Measurements from ENCODE around the gene HINT1. TPM values are rescaled to one million over a fixed set of nuclear protein-coding genes. Genes with fewer than 3 reads are reported as not detected.
"Not testable (repeated sequence)": the region's sequence is repeated elsewhere in the genome, so short reads cannot be mapped to it uniquely, and the experiment has no call there.

The HINT1 gene
- total and polyA plus RNA-seq, 2 experiments from 2014 or later, result 125 to 456 TPM

- TF ChIP-seq, protein P1, sequence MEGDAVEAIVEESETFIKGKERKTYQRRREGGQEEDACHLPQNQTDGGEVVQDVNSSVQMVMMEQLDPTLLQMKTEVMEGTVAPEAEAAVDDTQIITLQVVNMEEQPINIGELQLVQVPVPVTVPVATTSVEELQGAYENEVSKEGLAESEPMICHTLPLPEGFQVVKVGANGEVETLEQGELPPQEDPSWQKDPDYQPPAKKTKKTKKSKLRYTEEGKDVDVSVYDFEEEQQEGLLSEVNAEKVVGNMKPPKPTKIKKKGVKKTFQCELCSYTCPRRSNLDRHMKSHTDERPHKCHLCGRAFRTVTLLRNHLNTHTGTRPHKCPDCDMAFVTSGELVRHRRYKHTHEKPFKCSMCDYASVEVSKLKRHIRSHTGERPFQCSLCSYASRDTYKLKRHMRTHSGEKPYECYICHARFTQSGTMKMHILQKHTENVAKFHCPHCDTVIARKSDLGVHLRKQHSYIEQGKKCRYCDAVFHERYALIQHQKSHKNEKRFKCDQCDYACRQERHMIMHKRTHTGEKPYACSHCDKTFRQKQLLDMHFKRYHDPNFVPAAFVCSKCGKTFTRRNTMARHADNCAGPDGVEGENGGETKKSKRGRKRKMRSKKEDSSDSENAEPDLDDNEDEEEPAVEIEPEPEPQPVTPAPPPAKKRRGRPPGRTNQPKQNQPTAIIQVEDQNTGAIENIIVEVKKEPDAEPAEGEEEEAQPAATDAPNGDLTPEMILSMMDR (IDR thresholded peaks at IDR 0.05; ENCODE audit: low read depth, low read length), result no peak
- H3K4me1 ChIP-seq (ENCODE audit: low read depth), result no peaks in the 10 kb centered on the region
- no peak overlapping the region for H3K27ac ChIP-seq
- H3K27me3 ChIP-seq, result no peaks in the 10 kb centered on the region
- H3K9me3 ChIP-seq (ENCODE audit: low read depth), result no peaks in the 10 kb centered on the region
- no peak overlapping the region for H3K4me3 ChIP-seq
- no peaks in the 10 kb centered on the region for H3K36me3 ChIP-seq
- no peak for DNase-seq (ENCODE audit: low read depth in 1 of 2, low spot score in 1 of 2)
Measured at GRCh38 chr5:131129306-131129705, 35.8 kb downstream of the HINT1 start.

DNA sequence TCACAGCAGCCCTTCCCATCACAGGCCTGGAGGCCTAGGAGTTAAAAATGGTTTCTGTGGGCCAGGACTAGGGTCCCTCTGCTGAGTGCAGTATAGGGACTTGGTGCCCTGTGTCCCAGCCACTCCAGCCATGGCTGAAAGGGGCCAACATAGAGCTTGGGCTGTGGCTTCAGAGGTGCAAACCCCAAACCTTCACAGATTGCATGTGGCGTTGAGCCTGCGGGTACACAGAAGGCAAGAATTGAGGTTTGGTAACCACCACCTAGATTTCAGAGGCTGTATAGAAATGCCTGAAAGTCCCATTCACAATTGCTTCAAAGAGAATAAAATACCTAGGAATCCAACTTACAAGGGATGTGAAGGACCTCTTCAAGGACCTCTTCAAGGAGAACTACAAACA is 37.8 kb downstream of the HINT1 start:
- H3K27ac ChIP-seq; H3K27me3 ChIP-seq; H3K4me1 ChIP-seq (ENCODE audit: low read depth); H3K4me3 ChIP-seq; H3K36me3 ChIP-seq; H3K9me3 ChIP-seq (ENCODE audit: low read depth); DNase-seq (ENCODE audit: low read depth in 1 of 2, low spot score in 1 of 2): not testable (repeated sequence)

DNA sequence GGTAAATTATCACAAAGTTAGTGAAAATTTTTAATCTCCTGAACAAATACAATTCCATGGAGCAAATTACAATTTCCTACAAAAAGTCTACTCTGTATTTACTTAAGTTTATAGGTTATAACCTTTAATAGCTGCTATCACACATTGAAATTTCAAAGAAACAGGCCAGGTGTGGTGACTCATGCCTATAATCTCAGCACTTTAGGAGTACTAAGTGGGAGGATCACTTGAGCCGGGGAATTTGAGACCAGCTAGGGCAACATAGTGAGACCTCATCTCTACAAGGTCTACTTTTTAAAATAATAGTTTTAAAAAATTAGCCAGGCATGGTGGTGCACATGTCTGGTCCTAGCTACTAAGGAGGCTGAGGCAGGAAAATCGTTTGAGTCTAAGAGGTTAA is 50.3 kb downstream of the HINT1 start:
- no peak overlapping the region for H3K4me3 ChIP-seq
- no peak overlapping the region for H3K27ac ChIP-seq
- TF ChIP-seq, protein P1 (IDR thresholded peaks at IDR 0.05; ENCODE audit: low read depth, low read length), result no peak
- H3K4me1 ChIP-seq (ENCODE audit: low read depth), result no peaks in the 10 kb centered on the region
- no peak for DNase-seq (ENCODE audit: low read depth in 1 of 2, low spot score in 1 of 2)
- H3K9me3 ChIP-seq (ENCODE audit: low read depth), result no peaks in the 10 kb centered on the region
- H3K27me3 ChIP-seq, result no peaks in the 10 kb centered on the region
- H3K36me3 ChIP-seq, result no peaks in the 10 kb centered on the region

DNA sequence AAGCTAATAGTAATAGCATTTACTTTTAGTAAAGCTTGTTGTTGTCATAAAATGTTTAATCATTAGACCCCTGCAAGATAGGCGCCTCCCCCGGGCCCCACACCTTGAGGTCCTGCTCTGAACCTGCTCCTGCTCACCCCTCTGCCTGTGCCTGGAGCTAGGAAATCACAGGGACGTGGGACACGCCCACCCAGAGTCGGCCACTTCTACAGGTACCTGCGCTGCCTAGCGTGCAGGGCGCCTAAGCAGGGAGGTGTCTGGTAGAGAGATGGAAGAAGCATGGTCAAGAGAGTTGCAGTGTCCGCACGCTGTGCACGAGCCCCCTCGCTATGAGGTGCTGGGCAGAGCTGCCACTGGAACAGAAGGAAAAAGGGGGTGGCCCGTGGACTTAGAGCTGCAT is 52.6 kb downstream of the HINT1 start:
- H3K27me3 ChIP-seq, result no peaks in the 10 kb centered on the region
- H3K9me3 ChIP-seq (ENCODE audit: low read depth), result no peaks in the 10 kb centered on the region
- DNase-seq (ENCODE audit: low read depth in 1 of 2, low spot score in 1 of 2), result no peak
- H3K4me1 ChIP-seq (ENCODE audit: low read depth), result no peaks in the 10 kb centered on the region
- H3K4me3 ChIP-seq, result no peak overlapping the region
- no peaks in the 10 kb centered on the region for H3K36me3 ChIP-seq
- H3K27ac ChIP-seq, result no peak overlapping the region
- TF ChIP-seq, protein P1 (IDR thresholded peaks at IDR 0.05; ENCODE audit: low read depth, low read length), result no peak

DNA sequence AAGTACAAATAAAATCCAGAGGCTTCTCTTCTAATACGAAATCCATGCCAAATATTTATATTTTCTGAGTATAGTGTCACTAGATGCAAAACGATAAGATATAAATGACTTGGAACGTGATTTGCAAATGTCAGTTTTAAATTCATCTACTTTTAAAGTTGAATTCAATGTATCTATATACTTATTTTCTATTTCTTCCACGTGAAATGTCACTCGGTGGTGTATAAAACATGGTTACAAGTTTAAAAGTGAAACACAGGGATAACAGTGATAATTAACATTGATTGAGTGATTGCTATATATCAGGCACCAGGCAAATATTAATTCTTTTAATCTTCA is 54.8 kb downstream of the HINT1 start:
- Histone ChIP-seq H3K36me3 (no peaks in the 10 kb centered on the region), H3K4me3 (no peak overlapping the region), H3K27me3 (no peaks in the 10 kb centered on the region), H3K9me3 (ENCODE audit: low read depth) (no peaks in the 10 kb centered on the region), H3K27ac (no peak overlapping the region), H3K4me1 (ENCODE audit: low read depth) (peaks cover 6% of the 10 kb centered on the region)
- TF ChIP-seq, protein P1 (IDR thresholded peaks at IDR 0.05; ENCODE audit: low read depth, low read length), result no peak
- DNase-seq (ENCODE audit: low read depth in 1 of 2, low spot score in 1 of 2), result no peak

GRCh38 chr5:131109540-131110255 is 55.4 kb downstream of the HINT1 start:
- DNase-seq (ENCODE audit: low read depth in 1 of 2, low spot score in 1 of 2), result peak; percentile 53 to 63
- no peaks in the 10 kb centered on the region for H3K27me3 ChIP-seq
- TF ChIP-seq, protein P1 (IDR thresholded peaks at IDR 0.05; ENCODE audit: low read depth, low read length), result peak; percentile 63
- H3K27ac ChIP-seq, result no peak overlapping the region
- H3K36me3 ChIP-seq, result no peaks in the 10 kb centered on the region
- no peak overlapping the region for H3K4me3 ChIP-seq
- H3K4me1 ChIP-seq (ENCODE audit: low read depth), result peaks cover 6% of the 10 kb centered on the region
- no peaks in the 10 kb centered on the region for H3K9me3 ChIP-seq (ENCODE audit: low read depth)

Other genes with a start within 250 kb of the HINT1 start
- gene LYRM7, start 5.7 kb upstream of the HINT1 start, total RNA-seq, result 6.5 and 7.1 TPM in 2 replicates
- gene LYRM7, start 5.7 kb upstream of the HINT1 start, polyA plus RNA-seq, result 25.5 and 31.3 TPM in 2 replicates
- gene CDC42SE2, start 98.8 kb upstream of the HINT1 start, total RNA-seq, result 14.1 and 15.2 TPM in 2 replicates
- 24.1 and 26.5 TPM in 2 replicates for gene CDC42SE2, start 98.8 kb upstream of the HINT1 start, polyA plus RNA-seq

Measured in cardiac muscle cell (in vitro differentiated cells and primary cell).